CD14-positive monocyte (primary cell): ENCODE measurements around the gene ATP1B1. TPM values are rescaled to one million over a fixed set of nuclear protein-coding genes. Genes with fewer than 3 reads are reported as not detected.
"Not testable (repeated sequence)": the region's sequence is repeated elsewhere in the genome, so short reads cannot be mapped to it uniquely, and the experiment has no call there.

Experiments
- DNase-seq, 3 donors: peaks; one replicate each; pipeline ENCODE4 v3.0.0-alpha.2; 2011 to 2022
- H2AFZ ChIP-seq: 2 replicates; pipeline ENCODE4 v1.6.0; 2012; ENCODE audit warnings: mild to moderate bottlenecking, low read depth, low read length, inconsistent platforms; ENCODE audit not compliant: insufficient read depth, poor library complexity, severe bottlenecking
- H3K27ac ChIP-seq, 2 donors: 1 replicate in 1 of 2; 2 replicates in 1 of 2; pipeline ENCODE4 v1.5.1; 2012 to 2013; ENCODE audit warnings: low read length in 2 of 2, control low read depth in 1 of 2, inconsistent platforms in 1 of 2, low read depth in 1 of 2, mild to moderate bottlenecking in 1 of 2
- H3K27me3 ChIP-seq, 2 donors: one replicate each; pipeline versions ENCODE4 v1.6.0 to v1.6.1; 2011 to 2013; ENCODE audit warnings: low read length in 2 of 2; ENCODE audit not compliant: control insufficient read depth in 2 of 2, insufficient read depth in 2 of 2
- H3K36me3 ChIP-seq, 2 donors: replicated peaks in 1 of 2; 1 replicate in 1 of 2; 2 replicates in 1 of 2; pipeline versions ENCODE4 v1.5.1 to v1.6.1; 2012 to 2013; ENCODE audit warnings: low read length in 2 of 2, control low read depth in 1 of 2, inconsistent platforms in 1 of 2, mild to moderate bottlenecking in 1 of 2; ENCODE audit not compliant: insufficient read depth in 2 of 2, control insufficient read depth in 1 of 2
- H3K4me1 ChIP-seq, 2 donors: 1 replicate in 1 of 2; 2 replicates in 1 of 2; pipeline versions ENCODE4 v1.5.1 to v1.6.1; 2012 to 2013; ENCODE audit warnings: low read length in 2 of 2, control low read depth in 1 of 2, inconsistent platforms in 1 of 2, mild to moderate bottlenecking in 1 of 2, moderate library complexity in 1 of 2; ENCODE audit not compliant: insufficient read depth in 2 of 2, control insufficient read depth in 1 of 2
- H3K4me2 ChIP-seq: replicated peaks from 2 replicates; pipeline ENCODE3; 2012; ENCODE audit warnings: low read length, moderate library complexity, mild to moderate bottlenecking; ENCODE audit not compliant: poor library complexity, severe bottlenecking; ENCODE audit errors: extremely low read depth
- H3K4me3 ChIP-seq, 3 experiments: fragments of 200-600 bp in 1 of 3; sonication (generic) in 1 of 3; replicated peaks in 1 of 3; 1 replicate in 2 of 3; 2 replicates in 1 of 3; pipeline ENCODE4 v1.5.1; 2011 to 2013; ENCODE audit warnings: low read length in 3 of 3, mild to moderate bottlenecking in 3 of 3, control low read depth in 2 of 3, low read depth in 2 of 3, inconsistent platforms in 1 of 3, moderate library complexity in 1 of 3
- H3K79me2 ChIP-seq: 2 replicates; pipeline ENCODE4 v1.6.0; 2012; ENCODE audit warnings: mild to moderate bottlenecking, control low read depth, inconsistent platforms, low read length, moderate library complexity; ENCODE audit not compliant: insufficient read depth
- H3K9ac ChIP-seq: 2 replicates; pipeline ENCODE4 v1.6.0; 2017; ENCODE audit warnings: low read length, mild to moderate bottlenecking; ENCODE audit not compliant: insufficient read depth, poor library complexity, severe bottlenecking
- H3K9me3 ChIP-seq, 2 donors: replicated peaks in 1 of 2; 1 replicate in 1 of 2; 2 replicates in 1 of 2; pipeline versions ENCODE4 v1.5.1 to v1.6.1; 2012 to 2013; ENCODE audit warnings: low read length in 2 of 2, control low read depth in 1 of 2; ENCODE audit not compliant: control insufficient read depth in 1 of 2, insufficient read depth in 1 of 2
- H4K20me1 ChIP-seq: 2 replicates; pipeline ENCODE4 v1.6.0; 2012; ENCODE audit warnings: mild to moderate bottlenecking, low read length, control low read depth, moderate library complexity; ENCODE audit not compliant: insufficient read depth
- H3K27ac Mint-ChIP-seq, 7 donors: one replicate each; pipeline ENCODE4 v1.8.0; 2020; ENCODE audit warnings: mild to moderate bottlenecking in 7 of 7, mixed read lengths in 7 of 7, moderate library complexity in 6 of 7, inconsistent platforms in 2 of 7
- H3K27me3 Mint-ChIP-seq, 3 donors: one replicate each; pipeline ENCODE4 v1.8.0; 2021 to 2022; ENCODE audit warnings: low read depth in 3 of 3, mild to moderate bottlenecking in 3 of 3, mixed read lengths in 3 of 3, moderate library complexity in 3 of 3, inconsistent platforms in 1 of 3
- H3K36me3 Mint-ChIP-seq, 2 donors: one replicate each; pipeline ENCODE4 v1.8.0; 2020; ENCODE audit warnings: mixed read lengths in 2 of 2, inconsistent platforms in 1 of 2, mild to moderate bottlenecking in 1 of 2
- H3K4me1 Mint-ChIP-seq: one replicate; pipeline ENCODE4 v1.8.0; 2020; ENCODE audit warnings: mild to moderate bottlenecking, mixed read lengths
- H3K4me3 Mint-ChIP-seq, 2 donors: one replicate each; pipeline ENCODE4 v1.8.0; 2020; ENCODE audit warnings: mild to moderate bottlenecking in 2 of 2, mixed read lengths in 2 of 2, moderate library complexity in 1 of 2
- H3K9me3 Mint-ChIP-seq, 7 donors: one replicate each; pipeline ENCODE4 v1.8.0; 2020 to 2022; ENCODE audit warnings: mixed read lengths in 7 of 7, mild to moderate bottlenecking in 6 of 7, moderate library complexity in 6 of 7, inconsistent platforms in 2 of 7
- CTCF ChIP-seq: fragments of 200-600 bp; IDR thresholded peaks from one replicate; pipeline ENCODE4 v1.8.0; 2022; ENCODE audit warnings: antibody characterized with exemption, mild to moderate bottlenecking
- WGBS: methylation state at CpG from one replicate; pipeline ENCODE4 v1.1.5; 2013; ENCODE audit warnings: missing lambda C conversion rate; ENCODE audit not compliant: insufficient coverage; 5-methylcytosine and 5-hydroxymethylcytosine counted together
- intact Hi-C, 2 donors: fragments of 100-400 bp; cut with micrococcal nuclease; formaldehyde crosslinking; loops; one replicate each; pipeline versions ENCODE4 v1.15.0 to v1.15.1; 2023
- polyA plus RNA-seq, 3 donors: library from polyadenylated mRNA; depleted of rRNA in 1 of 3; unstranded in 2 of 3; stranded (reverse) in 1 of 3; fragments of 300-500 nt in 2 of 3; fragments of >200 nt in 1 of 3; fragmentation: Illumina TruSeq in 2 of 3; gene quantifications; 1 replicate in 2 of 3; 2 replicates in 1 of 3; pipeline ENCODE4 v1.2.3, GENCODE V29; 2012 to 2021

Gene ATP1B1
- polyA plus RNA-seq, 3 donors, result 0.63 to 5.1 (median 0.72) TPM

GRCh38 chr1:169163059-169163458, 56.6 kb downstream of the ATP1B1 start:
- no peak overlapping the region for H3K27ac ChIP-seq
- intact Hi-C loops, result no loop called here
- Mint-ChIP-seq H3K36me3 (no peaks in the 10 kb centered on the region), H3K27ac (no peak overlapping the region), H3K4me3 (no peak overlapping the region), H3K4me1 (no peaks in the 10 kb centered on the region), H3K27me3 (no peaks in the 10 kb centered on the region), H3K9me3 (peaks cover 0 to 2% (median 0%) of the 10 kb centered on the region in 7 donors)
- no peak overlapping the region for H3K9ac ChIP-seq
- no peak overlapping the region for H2AFZ ChIP-seq
- no peaks in the 10 kb centered on the region for H4K20me1 ChIP-seq
- H3K9me3 ChIP-seq, result no peaks in the 10 kb centered on the region
- no peak for DNase-seq
- H3K4me3 ChIP-seq, result no peak overlapping the region
- no peaks in the 10 kb centered on the region for H3K79me2 ChIP-seq
- peaks cover 10 to 11% of the 10 kb centered on the region in 2 donors for H3K4me1 ChIP-seq
- TF ChIP-seq CTCF, result no peak
- no peaks in the 10 kb centered on the region for H3K27me3 ChIP-seq
- no peaks in the 10 kb centered on the region for H3K36me3 ChIP-seq
- WGBS, result no CpG with 5 or more reads among the region's 5 CpGs
- no peak overlapping the region for H3K4me2 ChIP-seq

- Histone ChIP-seq H3K36me3 (no peaks in the 10 kb centered on the region), H3K27ac (no peak overlapping the region), H3K79me2 (no peaks in the 10 kb centered on the region), H4K20me1 (no peaks in the 10 kb centered on the region), H3K9ac (no peak overlapping the region), H3K4me1 (no peaks in the 10 kb centered on the region), H3K9me3 (no peaks in the 10 kb centered on the region), H3K4me2 (no peak overlapping the region), H3K4me3 (no peak overlapping the region), H2AFZ (no peak overlapping the region), H3K27me3 (no peaks in the 10 kb centered on the region)
- Mint-ChIP-seq H3K4me3 (no peak overlapping the region), H3K4me1 (no peaks in the 10 kb centered on the region), H3K9me3 (peaks cover 0 to 3% (median 0%) of the 10 kb centered on the region in 7 donors), H3K27me3 (peaks cover 0 to 2% (median 0%) of the 10 kb centered on the region in 3 donors), H3K36me3 (no peaks in the 10 kb centered on the region), H3K27ac (no peak overlapping the region)
- WGBS, result no CpG with 5 or more reads among the region's 2 CpGs
- intact Hi-C loops, result no loop called here
- no peak for TF ChIP-seq CTCF
- DNase-seq, result no peak
Observed at GRCh38 chr1:169175461-169175860, 69.0 kb downstream of the ATP1B1 start.

- H2AFZ ChIP-seq, H3K27me3 ChIP-seq, H3K9me3 Mint-ChIP-seq, H3K27me3 Mint-ChIP-seq, H3K27ac ChIP-seq, DNase-seq, H3K4me1 ChIP-seq, H3K79me2 ChIP-seq, H3K9me3 ChIP-seq, H4K20me1 ChIP-seq, H3K4me3 Mint-ChIP-seq, H3K4me3 ChIP-seq, H3K27ac Mint-ChIP-seq, intact Hi-C loops, H3K4me1 Mint-ChIP-seq, H3K36me3 ChIP-seq, H3K36me3 Mint-ChIP-seq, H3K9ac ChIP-seq, H3K4me2 ChIP-seq: not testable (repeated sequence)
- 100% methylated on average over 1 of the region's 3 CpGs for WGBS
Observed at GRCh38 chr1:169179431-169179830, 72.9 kb downstream of the ATP1B1 start.
